A673 (cell line): Measurements from ENCODE around the gene P4HA1.

Source experiments
- CTCF ChIP-seq: fragments of 300-800, 200-600 bp; sonication (generic); conservative IDR thresholded peaks from 2 replicates; pipeline ENCODE4 v1.5.1; 2017; ENCODE audit warnings: low read depth, mild to moderate bottlenecking, antibody characterized with exemption, low read length, moderate library complexity, mixed read lengths
- EZH2 ChIP-seq: fragments of 200-600 bp; sonication (generic); IDR thresholded peaks from 2 replicates; pipeline ENCODE4 v1.6.1; 2017; ENCODE audit warnings: borderline replicate concordance, low read depth, mild to moderate bottlenecking, mixed read lengths, antibody characterized with exemption, low read length; ENCODE audit not compliant: poor library complexity, severe bottlenecking

GRCh38 chr10:73003822-73004221, 92.8 kb downstream of the P4HA1 start:
- TF ChIP-seq CTCF (no peak), EZH2 (no peak)
